H9 (cell line): ENCODE data around the gene CST6. TPM values are rescaled to one million over a fixed set of nuclear protein-coding genes. Genes with fewer than 3 reads are reported as not detected.

Experiments used
- DNase-seq: peaks from one replicate; pipeline ENCODE4 v3.0.0-alpha.2; 2017
- H2AFZ ChIP-seq: one replicate; pipeline ENCODE4 v1.6.1; 2013; ENCODE audit warnings: mild to moderate bottlenecking, low read length, control low read depth, moderate library complexity
- H2AK5ac ChIP-seq: 2 replicates; pipeline ENCODE4 v1.6.1; 2013; ENCODE audit warnings: low read length, control low read depth, mixed read lengths; ENCODE audit not compliant: insufficient read length
- H2BK120ac ChIP-seq: one replicate; pipeline ENCODE4 v1.6.1; 2013; ENCODE audit warnings: low read depth, mild to moderate bottlenecking, low read length, control low read depth, inconsistent platforms; ENCODE audit not compliant: poor library complexity, severe bottlenecking
- H2BK12ac ChIP-seq: 2 replicates; pipeline ENCODE4 v1.6.1; 2013; ENCODE audit warnings: low read length, control low read depth, mixed read lengths, low read depth; ENCODE audit not compliant: insufficient read length
- H2BK15ac ChIP-seq: 2 replicates; pipeline ENCODE4 v1.6.1; 2013; ENCODE audit warnings: low read depth, low read length, control low read depth
- H2BK20ac ChIP-seq: one replicate; pipeline ENCODE4 v1.6.1; 2013; ENCODE audit warnings: low read depth, mild to moderate bottlenecking, low read length, control low read depth, inconsistent platforms; ENCODE audit not compliant: poor library complexity, severe bottlenecking
- H2BK5ac ChIP-seq: 2 replicates; pipeline ENCODE4 v1.6.1; 2013; ENCODE audit warnings: low read length, control low read depth, mixed read lengths; ENCODE audit not compliant: insufficient read length
- H3K14ac ChIP-seq: 2 replicates; pipeline ENCODE4 v1.6.1; 2013; ENCODE audit warnings: low read length, control low read depth; ENCODE audit not compliant: insufficient read depth
- H3K18ac ChIP-seq: 2 replicates; pipeline ENCODE4 v1.6.1; 2013; ENCODE audit warnings: low read depth, mild to moderate bottlenecking, mixed read lengths, low read length, control low read depth; ENCODE audit not compliant: insufficient read length
- H3K23ac ChIP-seq: 2 replicates; pipeline ENCODE4 v1.6.1; 2013; ENCODE audit warnings: low read length, control low read depth, mixed read lengths, low read depth; ENCODE audit not compliant: insufficient read length
- H3K23me2 ChIP-seq: 2 replicates; pipeline ENCODE4 v1.6.1; 2013; ENCODE audit warnings: low read depth, mild to moderate bottlenecking, mixed read lengths, low read length, control low read depth; ENCODE audit not compliant: insufficient read length, poor library complexity, severe bottlenecking
- H3K27ac ChIP-seq: 2 replicates; pipeline ENCODE4 v1.5.1; 2013; ENCODE audit warnings: low read length, control low read depth, mixed read lengths, low read depth; ENCODE audit not compliant: insufficient read length
- H3K27me3 ChIP-seq: 2 replicates; pipeline ENCODE4 v1.6.1; 2013; ENCODE audit warnings: low read length, control low read depth, inconsistent platforms; ENCODE audit not compliant: insufficient read depth
- H3K4ac ChIP-seq: 2 replicates; pipeline ENCODE4 v1.6.1; 2013; ENCODE audit warnings: low read depth, mild to moderate bottlenecking, control low read depth, inconsistent platforms, low read length, moderate library complexity
- H3K4me1 ChIP-seq: 2 replicates; pipeline ENCODE4 v1.6.1; 2013; ENCODE audit warnings: low read length, control low read depth, inconsistent platforms; ENCODE audit not compliant: insufficient read depth
- H3K4me2 ChIP-seq: 2 replicates; pipeline ENCODE4 v1.6.1; 2013; ENCODE audit warnings: low read length, control low read depth, mixed read lengths; ENCODE audit not compliant: insufficient read length, insufficient read depth
- H3K56ac ChIP-seq: 2 replicates; pipeline ENCODE4 v1.6.1; 2013; ENCODE audit warnings: low read depth, mild to moderate bottlenecking, mixed read lengths, low read length, control low read depth; ENCODE audit not compliant: insufficient read length
- H3K79me1 ChIP-seq: 2 replicates; pipeline ENCODE4 v1.6.1; 2013; ENCODE audit warnings: low read depth, mild to moderate bottlenecking, moderate library complexity, low read length, control low read depth, inconsistent platforms; ENCODE audit not compliant: insufficient read depth, poor library complexity, severe bottlenecking
- H3K79me2 ChIP-seq: 2 replicates; pipeline ENCODE4 v1.6.1; 2013; ENCODE audit warnings: low read length, control low read depth, inconsistent platforms; ENCODE audit not compliant: insufficient read depth
- H3K9ac ChIP-seq: 2 replicates; pipeline ENCODE4 v1.6.1; 2013; ENCODE audit warnings: low read length, control low read depth, mixed read lengths; ENCODE audit not compliant: insufficient read length; ENCODE audit errors: extremely low read depth
- H3K9me3 ChIP-seq: one replicate; pipeline ENCODE4 v1.6.1; 2013; ENCODE audit warnings: low read depth, low read length, inconsistent platforms; ENCODE audit not compliant: control insufficient read depth
- H3T11ph ChIP-seq: one replicate; pipeline ENCODE4 v1.6.1; 2013; ENCODE audit warnings: mild to moderate bottlenecking, low read length, control low read depth, inconsistent platforms
- H4K20me1 ChIP-seq: one replicate; pipeline ENCODE4 v1.6.1; 2013; ENCODE audit not compliant: control insufficient read depth, insufficient read length, insufficient read depth
- H4K5ac ChIP-seq: 2 replicates; pipeline ENCODE4 v1.6.1; 2013; ENCODE audit warnings: low read depth, mild to moderate bottlenecking, mixed read lengths, low read length, control low read depth; ENCODE audit not compliant: insufficient read length
- H4K8ac ChIP-seq: replicated peaks from 2 replicates; pipeline ENCODE4 v1.6.1; 2013; ENCODE audit warnings: low read length, control low read depth, mixed read lengths, low read depth; ENCODE audit not compliant: insufficient read length
- H4K91ac ChIP-seq: 2 replicates; pipeline ENCODE4 v1.6.1; 2013; ENCODE audit warnings: low read depth, mild to moderate bottlenecking, moderate library complexity, mixed read lengths, low read length, control low read depth; ENCODE audit not compliant: insufficient read length
- H3K27ac Mint-ChIP-seq, 3 experiments: 2 replicates in 2 of 3; 3 replicates in 1 of 3; pipeline ENCODE4 v1.8.0; 2020 to 2021; ENCODE audit warnings: mixed read lengths in 3 of 3, mild to moderate bottlenecking in 1 of 3, moderate library complexity in 1 of 3
- H3K27me3 Mint-ChIP-seq: 2 replicates; pipeline ENCODE4 v1.8.0; 2021; ENCODE audit warnings: low read depth, mild to moderate bottlenecking, moderate library complexity, mixed read lengths
- H3K36me3 Mint-ChIP-seq, 3 experiments: 2 replicates in 2 of 3; 3 replicates in 1 of 3; pipeline ENCODE4 v1.8.0; 2020 to 2021; ENCODE audit warnings: low read depth in 3 of 3, mixed read lengths in 3 of 3; ENCODE audit not compliant: insufficient read depth in 1 of 3
- H3K4me1 Mint-ChIP-seq, 2 experiments: 2 replicates each; pipeline ENCODE4 v1.8.0; 2020; ENCODE audit warnings: mixed read lengths in 2 of 2
- H3K4me3 Mint-ChIP-seq, 2 experiments: 2 replicates in 1 of 2; 3 replicates in 1 of 2; pipeline ENCODE4 v1.8.0; 2020 to 2021; ENCODE audit warnings: mild to moderate bottlenecking in 2 of 2, mixed read lengths in 2 of 2, moderate library complexity in 1 of 2
- H3K9me3 Mint-ChIP-seq, 2 experiments: 2 replicates in 1 of 2; 3 replicates in 1 of 2; pipeline ENCODE4 v1.8.0; 2020; ENCODE audit warnings: mild to moderate bottlenecking in 2 of 2, mixed read lengths in 2 of 2, moderate library complexity in 1 of 2
- WGBS: extraction: QIAGEN DNeasy Blood & Tissue Kit; methylation state at CpG from one replicate; pipeline ENCODE4 v1.1.7; 2013; ENCODE audit warnings: missing lambda C conversion rate, low lambda C conversion rate, mixed read lengths; ENCODE audit not compliant: insufficient read length; ENCODE audit errors: extremely low coverage; 5-methylcytosine and 5-hydroxymethylcytosine counted together
- total RNA-seq: library from RNA; stranded (reverse); gene quantifications from 2 replicates; pipeline ENCODE4 v1.2.1, GENCODE V29; 2021
- TF ChIP-seq, protein P1 (sequence below): fragments of 200-600 bp; sonication (generic); conservative IDR thresholded peaks from 3 replicates; pipeline ENCODE4 v1.8.0; 2021; ENCODE audit warnings: antibody characterized with exemption, mild to moderate bottlenecking

The CST6 gene
- total RNA-seq, 1 experiment from 2014 or later = not detected

- no peak overlapping the region for H4K5ac ChIP-seq
- H2BK120ac ChIP-seq = no peak overlapping the region
- H3K4ac ChIP-seq = no peak overlapping the region
- WGBS = no CpG with 5 or more reads among the region's 4 CpGs
- no peak overlapping the region for H2AFZ ChIP-seq
- no peak overlapping the region for H3K9ac ChIP-seq
- Mint-ChIP-seq H3K27ac (peak overlapping the region; percentile 65 to 91 (median 84); a peak in 2 of 7 replicates), H3K36me3 (peaks cover 11 to 32% (median 23%) of the 10 kb centered on the region in 3 experiments), H3K9me3 (no peaks in the 10 kb centered on the region), H3K4me3 (no peak overlapping the region), H3K4me1 (peaks cover 24 to 37% of the 10 kb centered on the region in 2 experiments), H3K27me3 (no peaks in the 10 kb centered on the region; the same call in 1 of the 2 replicates)
- H2BK15ac ChIP-seq = no peak overlapping the region
- H3K18ac ChIP-seq = no peak overlapping the region
- no peaks in the 10 kb centered on the region for H3K4me1 ChIP-seq
- no peak overlapping the region for H3K4me2 ChIP-seq
- no peak overlapping the region for H2BK20ac ChIP-seq
- no peak overlapping the region; the same call in 1 of the 2 replicates for H3K14ac ChIP-seq
- no peaks in the 10 kb centered on the region for H4K20me1 ChIP-seq
- H3T11ph ChIP-seq = no peak overlapping the region
- H2BK12ac ChIP-seq = no peak overlapping the region
- DNase-seq = no peak
- peaks cover 9% of the 10 kb centered on the region for H3K23me2 ChIP-seq
- no peak overlapping the region for H2BK5ac ChIP-seq
- no peak overlapping the region for H2AK5ac ChIP-seq
- TF ChIP-seq, protein P1, sequence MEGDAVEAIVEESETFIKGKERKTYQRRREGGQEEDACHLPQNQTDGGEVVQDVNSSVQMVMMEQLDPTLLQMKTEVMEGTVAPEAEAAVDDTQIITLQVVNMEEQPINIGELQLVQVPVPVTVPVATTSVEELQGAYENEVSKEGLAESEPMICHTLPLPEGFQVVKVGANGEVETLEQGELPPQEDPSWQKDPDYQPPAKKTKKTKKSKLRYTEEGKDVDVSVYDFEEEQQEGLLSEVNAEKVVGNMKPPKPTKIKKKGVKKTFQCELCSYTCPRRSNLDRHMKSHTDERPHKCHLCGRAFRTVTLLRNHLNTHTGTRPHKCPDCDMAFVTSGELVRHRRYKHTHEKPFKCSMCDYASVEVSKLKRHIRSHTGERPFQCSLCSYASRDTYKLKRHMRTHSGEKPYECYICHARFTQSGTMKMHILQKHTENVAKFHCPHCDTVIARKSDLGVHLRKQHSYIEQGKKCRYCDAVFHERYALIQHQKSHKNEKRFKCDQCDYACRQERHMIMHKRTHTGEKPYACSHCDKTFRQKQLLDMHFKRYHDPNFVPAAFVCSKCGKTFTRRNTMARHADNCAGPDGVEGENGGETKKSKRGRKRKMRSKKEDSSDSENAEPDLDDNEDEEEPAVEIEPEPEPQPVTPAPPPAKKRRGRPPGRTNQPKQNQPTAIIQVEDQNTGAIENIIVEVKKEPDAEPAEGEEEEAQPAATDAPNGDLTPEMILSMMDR = no peak
- H3K79me2 ChIP-seq = peaks cover 3% of the 10 kb centered on the region; the same call in 1 of the 2 replicates
- H3K23ac ChIP-seq = no peak overlapping the region
- H3K27ac ChIP-seq = no peak overlapping the region
- no peaks in the 10 kb centered on the region for H3K79me1 ChIP-seq
- no peaks in the 10 kb centered on the region for H3K9me3 ChIP-seq
- no peak overlapping the region for H4K8ac ChIP-seq
- H4K91ac ChIP-seq = no peak overlapping the region
- H3K56ac ChIP-seq = no peak overlapping the region
- peaks cover 4% of the 10 kb centered on the region; the same call in 1 of the 2 replicates for H3K27me3 ChIP-seq
Measured at GRCh38 chr11:66006891-66007176, 5.0 kb upstream of the CST6 start.
